ENCODE results near the gene MRPL2. TPM values are rescaled to one million over a fixed set of nuclear protein-coding genes. Genes with fewer than 3 reads are reported as not detected.

Gene MRPL2
- total and polyA plus RNA-seq, 2 donors (not counting 1 experiment from before 2014, with no cell fraction given): 18.2 to 20.3 TPM

DNA sequence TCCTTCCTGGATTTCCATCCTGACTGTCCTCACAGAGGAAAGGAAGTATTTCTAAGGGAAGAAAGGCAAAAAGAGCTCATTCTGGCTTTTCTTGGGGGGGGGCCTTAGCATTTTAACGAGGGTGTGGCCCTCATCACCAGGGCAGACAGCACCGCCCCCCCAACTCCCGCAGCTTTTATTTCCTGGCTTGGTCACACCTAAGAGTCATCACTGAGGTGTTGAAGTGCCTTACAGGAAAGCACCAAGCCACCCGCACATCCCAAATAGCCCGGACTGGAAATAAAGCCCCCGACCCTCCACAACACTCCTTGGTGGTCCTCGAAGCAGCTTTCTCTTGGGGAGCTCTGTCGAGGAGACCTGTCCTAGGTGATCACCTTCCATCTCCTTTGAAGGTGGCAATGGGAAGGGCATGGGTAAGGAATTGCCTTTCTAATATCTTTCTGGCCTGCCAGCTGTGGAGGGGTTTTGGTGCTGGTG, 18.1 kb upstream of the MRPL2 start:
- Histone ChIP-seq H3K9me3 (ENCODE audit: control insufficient read depth, insufficient read depth, low read depth, low read length) (no peaks in the 10 kb centered on the region), H3K79me2 (ENCODE audit: control insufficient read depth, insufficient read depth, low read length) (peaks cover 6% of the 10 kb centered on the region)

DNA sequence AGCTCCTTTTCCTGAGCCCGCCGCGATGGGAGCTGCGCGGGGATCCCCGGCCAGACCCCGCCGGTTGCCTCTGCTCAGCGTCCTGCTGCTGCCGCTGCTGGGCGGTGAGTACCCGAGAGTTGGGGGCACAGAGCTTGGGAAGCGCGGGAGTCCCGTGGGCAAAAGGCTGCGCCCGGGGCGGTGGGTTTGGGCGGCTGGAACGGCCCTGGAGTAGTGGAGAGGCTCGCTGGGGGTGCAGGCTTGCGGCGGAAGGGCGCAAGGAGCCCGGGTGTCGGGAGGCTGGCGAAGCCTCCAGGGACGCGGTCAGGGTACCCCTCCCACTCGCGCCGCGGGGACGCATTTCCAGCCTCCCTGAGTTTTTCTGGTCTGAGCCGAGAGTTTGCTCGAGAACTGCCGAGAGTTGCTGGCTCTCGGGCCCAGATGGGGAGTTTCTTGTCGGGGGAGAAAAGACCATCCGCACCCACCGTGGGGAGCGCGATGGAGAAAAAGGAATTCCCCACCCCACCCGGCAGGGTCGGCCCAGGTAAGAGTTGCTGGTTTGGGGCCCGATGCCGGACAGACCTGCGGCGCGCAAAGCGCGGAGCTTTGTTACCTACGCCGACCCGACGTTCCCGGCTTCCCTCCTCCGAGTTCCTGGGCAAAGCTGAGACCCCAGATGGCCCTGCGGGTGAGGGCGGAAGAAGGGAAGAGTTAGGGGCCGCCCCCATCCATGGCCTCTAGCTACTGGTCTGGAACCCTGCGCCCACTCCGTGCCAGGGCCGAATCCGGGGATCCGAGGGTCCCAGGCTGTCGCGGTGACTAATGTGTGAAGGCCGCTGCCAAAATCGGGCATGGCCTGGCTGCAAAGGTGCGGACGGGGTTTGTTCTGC, 17.5 kb upstream of the MRPL2 start:
- H3K4me1 ChIP-seq (ENCODE audit: control insufficient read depth, extremely low read depth, insufficient read depth, low read length): peaks cover 18% of the 10 kb centered on the region
- peaks cover 2% of the 10 kb centered on the region for H3K36me3 ChIP-seq (ENCODE audit: control insufficient read depth, insufficient read depth, low read length)
- H3K27ac ChIP-seq (ENCODE audit: insufficient read depth, low read length): peak overlapping the region; percentile 63
- peaks cover 5% of the 10 kb centered on the region for H3K79me2 ChIP-seq (ENCODE audit: control insufficient read depth, insufficient read depth, low read length)
- TF ChIP-seq EZH2 (IDR thresholded peaks at IDR 0.05; ENCODE audit: low read length, missing control alignments): no peak
- H3K4me2 ChIP-seq (ENCODE audit: extremely low read depth, insufficient read depth, low read length): peak overlapping the region; percentile 83
- peak overlapping the region; percentile 69 to 83 (median 78) for H3K4me3 ChIP-seq (replicated peaks in 1 of 4; ENCODE audit: control extremely low read depth in 1 of 4, insufficient read depth in 1 of 4, low read depth in 3 of 4, low read length in 4 of 4)
- no peaks in the 10 kb centered on the region for H3K27me3 ChIP-seq (ENCODE audit: control insufficient read depth, insufficient read depth, low read length)
- DNase-seq (ENCODE audit: low read depth in 2 of 2): peak; percentile 25 to 67
- peak overlapping the region; percentile 84 for H3K9ac ChIP-seq (ENCODE audit: insufficient read depth, low read length)
- H3K9me3 ChIP-seq (ENCODE audit: control insufficient read depth, insufficient read depth, low read depth, low read length): no peaks in the 10 kb centered on the region
- no peak overlapping the region for H2AFZ ChIP-seq (ENCODE audit: low read length)
- H4K20me1 ChIP-seq (ENCODE audit: control insufficient read depth, extremely low read depth, insufficient read depth, low read length): no peaks in the 10 kb centered on the region

More for the DNA sequence above, 18.1 kb upstream of the MRPL2 start:
- H3K4me2 ChIP-seq (ENCODE audit: extremely low read depth, insufficient read depth, low read length): peak overlapping the region; percentile 83
- H2AFZ ChIP-seq (ENCODE audit: low read length): no peak overlapping the region
- peaks cover 18% of the 10 kb centered on the region for H3K4me1 ChIP-seq (ENCODE audit: control insufficient read depth, extremely low read depth, insufficient read depth, low read length)
- H4K20me1 ChIP-seq (ENCODE audit: control insufficient read depth, extremely low read depth, insufficient read depth, low read length): no peaks in the 10 kb centered on the region
- no peak for DNase-seq (ENCODE audit: low read depth in 2 of 2)
- TF ChIP-seq EZH2 (IDR thresholded peaks at IDR 0.05; ENCODE audit: low read length, missing control alignments): no peak
- H3K9ac ChIP-seq (ENCODE audit: insufficient read depth, low read length): peak overlapping the region; percentile 84
- H3K4me3 ChIP-seq (replicated peaks in 1 of 4; ENCODE audit: control extremely low read depth in 1 of 4, insufficient read depth in 1 of 4, low read depth in 3 of 4, low read length in 4 of 4): peak overlapping the region; percentile 69 to 83 (median 78)
- H3K36me3 ChIP-seq (ENCODE audit: control insufficient read depth, insufficient read depth, low read length): peaks cover 2% of the 10 kb centered on the region
- H3K27me3 ChIP-seq (ENCODE audit: control insufficient read depth, insufficient read depth, low read length): no peaks in the 10 kb centered on the region
- peak overlapping the region; percentile 63 for H3K27ac ChIP-seq (ENCODE audit: insufficient read depth, low read length)

DNA sequence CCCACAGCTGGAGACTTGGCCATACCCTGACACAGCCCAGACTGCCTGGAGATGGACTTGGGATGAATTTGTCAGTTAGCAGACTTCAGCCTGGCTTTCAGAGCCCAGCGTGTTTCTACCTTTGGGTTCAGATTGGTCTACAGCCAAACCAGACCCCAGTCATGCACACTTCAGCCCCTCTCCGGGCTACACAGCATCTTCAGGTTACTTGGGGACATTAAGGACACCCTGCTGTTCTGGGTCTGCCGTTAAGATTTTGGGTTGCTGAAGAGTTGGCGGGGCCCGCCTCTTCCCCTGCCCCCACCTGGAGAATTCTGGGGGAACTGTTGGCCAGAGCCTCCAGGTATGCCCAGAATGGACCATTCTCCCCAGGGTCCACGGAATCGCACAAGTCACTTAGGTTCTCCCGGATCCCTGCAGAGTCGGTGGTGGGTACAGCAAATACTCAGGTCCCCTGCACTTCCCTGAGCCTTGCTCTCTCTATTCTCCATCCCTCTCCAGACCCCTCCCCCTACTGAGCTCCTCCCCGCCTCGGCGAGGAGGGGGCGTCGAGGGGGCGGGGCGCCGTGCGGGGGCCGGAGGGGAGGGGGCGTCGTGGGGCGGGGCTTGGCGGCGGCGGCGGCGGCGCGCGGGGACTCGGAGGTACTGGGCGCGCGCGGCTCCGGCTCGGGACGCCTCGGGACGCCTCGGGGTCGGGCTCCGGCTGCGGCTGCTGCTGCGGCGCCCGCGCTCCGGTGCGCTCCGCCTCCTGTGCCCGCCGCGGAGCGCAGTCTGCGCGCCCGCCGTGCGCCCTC, 16.6 kb upstream of the MRPL2 start, which contains the start of gene PTK7:
Gene PTK7 (plus strand): TSS at position 645 of the 794 bp plus-strand sequence. CDS start 175 bp downstream, outside the sequence.
- Histone ChIP-seq H3K9me3 (ENCODE audit: control insufficient read depth, insufficient read depth, low read depth, low read length) (no peaks in the 10 kb centered on the region), H2AFZ (ENCODE audit: low read length) (no peak within 1 kb of the TSS), H3K4me3 (replicated peaks in 1 of 4; ENCODE audit: control extremely low read depth in 1 of 4, insufficient read depth in 1 of 4, low read depth in 3 of 4, low read length in 4 of 4) (peak within 1 kb of the TSS; percentile 69 to 83 (median 78)), H3K4me2 (ENCODE audit: extremely low read depth, insufficient read depth, low read length) (peak within 1 kb of the TSS; percentile 83), H3K36me3 (ENCODE audit: control insufficient read depth, insufficient read depth, low read length) (peaks cover 2% of the 10 kb centered on the region), H3K27ac (ENCODE audit: insufficient read depth, low read length) (peak within 1 kb of the TSS; percentile 63), H3K4me1 (ENCODE audit: control insufficient read depth, extremely low read depth, insufficient read depth, low read length) (peaks cover 18% of the 10 kb centered on the region), H3K9ac (ENCODE audit: insufficient read depth, low read length) (peak within 1 kb of the TSS; percentile 84), H3K79me2 (ENCODE audit: control insufficient read depth, insufficient read depth, low read length) (peaks cover 5% of the 10 kb centered on the region), H3K27me3 (ENCODE audit: control insufficient read depth, insufficient read depth, low read length) (no peaks in the 10 kb centered on the region), H4K20me1 (ENCODE audit: control insufficient read depth, extremely low read depth, insufficient read depth, low read length) (no peaks in the 10 kb centered on the region)
- TF ChIP-seq, protein P1, sequence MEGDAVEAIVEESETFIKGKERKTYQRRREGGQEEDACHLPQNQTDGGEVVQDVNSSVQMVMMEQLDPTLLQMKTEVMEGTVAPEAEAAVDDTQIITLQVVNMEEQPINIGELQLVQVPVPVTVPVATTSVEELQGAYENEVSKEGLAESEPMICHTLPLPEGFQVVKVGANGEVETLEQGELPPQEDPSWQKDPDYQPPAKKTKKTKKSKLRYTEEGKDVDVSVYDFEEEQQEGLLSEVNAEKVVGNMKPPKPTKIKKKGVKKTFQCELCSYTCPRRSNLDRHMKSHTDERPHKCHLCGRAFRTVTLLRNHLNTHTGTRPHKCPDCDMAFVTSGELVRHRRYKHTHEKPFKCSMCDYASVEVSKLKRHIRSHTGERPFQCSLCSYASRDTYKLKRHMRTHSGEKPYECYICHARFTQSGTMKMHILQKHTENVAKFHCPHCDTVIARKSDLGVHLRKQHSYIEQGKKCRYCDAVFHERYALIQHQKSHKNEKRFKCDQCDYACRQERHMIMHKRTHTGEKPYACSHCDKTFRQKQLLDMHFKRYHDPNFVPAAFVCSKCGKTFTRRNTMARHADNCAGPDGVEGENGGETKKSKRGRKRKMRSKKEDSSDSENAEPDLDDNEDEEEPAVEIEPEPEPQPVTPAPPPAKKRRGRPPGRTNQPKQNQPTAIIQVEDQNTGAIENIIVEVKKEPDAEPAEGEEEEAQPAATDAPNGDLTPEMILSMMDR (conservative IDR thresholded peaks at IDR 0.05 in 1 of 2, IDR thresholded peaks at IDR 0.05 in 1 of 2; ENCODE audit: low read depth in 1 of 2, low read length in 2 of 2): no peak
- no peak for TF ChIP-seq EZH2 (IDR thresholded peaks at IDR 0.05; ENCODE audit: low read length, missing control alignments)
- peak; percentile 63 to 71 for DNase-seq (ENCODE audit: low read depth in 2 of 2)

Measured in fibroblast of lung (primary cell).